SU-DHL-6 (cell line): ENCODE measurements around the gene TCP10L.

ENCODE experiments used
- H2AFZ ChIP-seq: fragments of 200-600 bp; sonication (generic); 2 replicates; pipeline ENCODE4 v1.6.1; 2014; ENCODE audit warnings: low read depth, mild to moderate bottlenecking, moderate library complexity, mixed read lengths, antibody characterized with exemption, low read length; ENCODE audit not compliant: severe bottlenecking
- H3F3A ChIP-seq: fragments of 200-600 bp; shearing (Covaris generic); 2 replicates; pipeline ENCODE4 v1.6.0; 2016; ENCODE audit warnings: antibody characterized with exemption, mild to moderate bottlenecking; ENCODE audit not compliant: insufficient read depth
- H3K27ac ChIP-seq: fragments of 200-600 bp; sonication (generic); 2 replicates; pipeline ENCODE4 v1.5.1; 2016; ENCODE audit warnings: low read depth, mild to moderate bottlenecking, low read length, moderate library complexity, mixed read lengths
- H3K27me3 ChIP-seq: fragments of 200-600 bp; sonication (generic), shearing (Covaris generic); 2 replicates; pipeline ENCODE4 v1.6.0; 2014; ENCODE audit warnings: mild to moderate bottlenecking, low read length
- H3K36me3 ChIP-seq: fragments of 200-600 bp; sonication (generic); 2 replicates; pipeline ENCODE4 v1.6.1; 2014; ENCODE audit warnings: mild to moderate bottlenecking, low read length, mixed read lengths
- H3K4me2 ChIP-seq: fragments of 300-600, 200-600 bp; shearing (Covaris generic), sonication (generic); 2 replicates; pipeline ENCODE4 v1.6.0; 2014; ENCODE audit warnings: low read length, low read depth, mild to moderate bottlenecking; ENCODE audit not compliant: poor library complexity, severe bottlenecking
- H3K4me3 ChIP-seq: fragments of 200-600 bp; sonication (generic); 2 replicates; pipeline ENCODE4 v1.5.1; 2014; ENCODE audit warnings: antibody characterized with exemption, low read length, mild to moderate bottlenecking, mixed read lengths; ENCODE audit not compliant: insufficient read depth, poor library complexity, severe bottlenecking
- H3K79me2 ChIP-seq: fragments of 200-600 bp; sonication (generic); 2 replicates; pipeline ENCODE4 v1.6.1; 2014; ENCODE audit warnings: mild to moderate bottlenecking, low read length, moderate library complexity; ENCODE audit not compliant: insufficient read depth
- H3K9ac ChIP-seq: fragments of 200-600 bp; sonication (generic); 2 replicates; pipeline ENCODE4 v1.7.0; 2014; ENCODE audit warnings: mild to moderate bottlenecking, low read length
- H3K9me2 ChIP-seq: fragments of 200-600 bp; sonication (generic); replicated peaks from 2 replicates; pipeline ENCODE4 v1.6.1; 2014; ENCODE audit warnings: low read length; ENCODE audit not compliant: insufficient read depth
- H3K9me3 ChIP-seq: fragments of 200-600 bp; sonication (generic); 2 replicates; pipeline ENCODE4 v1.6.1; 2014; ENCODE audit warnings: low read length, mixed read lengths; ENCODE audit not compliant: insufficient read depth
- H4K20me1 ChIP-seq: fragments of 200-600 bp; sonication (generic); 2 replicates; pipeline ENCODE4 v1.6.1; 2014; ENCODE audit warnings: low read depth, mild to moderate bottlenecking, antibody characterized with exemption, low read length, moderate library complexity, mixed read lengths
- CTCF ChIP-seq: fragments of 200-600 bp; sonication (generic); IDR thresholded peaks from one replicate; pipeline ENCODE4 v1.5.1; 2017; ENCODE audit warnings: antibody characterized with exemption, mild to moderate bottlenecking, low read length, moderate library complexity; ENCODE audit not compliant: insufficient read depth, poor library complexity, severe bottlenecking
- EZH2phosphoT487 ChIP-seq: fragments of 200-600 bp; sonication (generic), shearing (Covaris generic); conservative IDR thresholded peaks from 2 replicates; pipeline ENCODE4 v1.6.1; 2018; ENCODE audit warnings: mild to moderate bottlenecking, antibody characterized with exemption, low read length, moderate library complexity, mixed read lengths

TCP10L gene

GRCh38 chr21:32529679-32530078, 55.6 kb downstream of the TCP10L start:
- H3K36me3 ChIP-seq = no peaks in the 10 kb centered on the region
- no peaks in the 10 kb centered on the region for H3K9me2 ChIP-seq
- H3K79me2 ChIP-seq = no peaks in the 10 kb centered on the region
- no peak overlapping the region for H3K4me2 ChIP-seq
- no peaks in the 10 kb centered on the region for H3F3A ChIP-seq
- H3K9ac ChIP-seq = no peak overlapping the region
- no peaks in the 10 kb centered on the region for H3K9me3 ChIP-seq
- no peak overlapping the region for H2AFZ ChIP-seq
- no peaks in the 10 kb centered on the region for H4K20me1 ChIP-seq
- no peak for TF ChIP-seq EZH2phosphoT487
- TF ChIP-seq CTCF = no peak
- H3K4me3 ChIP-seq = no peak overlapping the region
- H3K27me3 ChIP-seq = no peaks in the 10 kb centered on the region
- no peak overlapping the region for H3K27ac ChIP-seq

GRCh38 chr21:32525282-32525681, 60.0 kb downstream of the TCP10L start:
- H3K9ac ChIP-seq = no peak overlapping the region
- H2AFZ ChIP-seq = no peak overlapping the region
- TF ChIP-seq EZH2phosphoT487 (no peak), CTCF (no peak)

GRCh38 chr21:32523988-32524719, 61.2 kb downstream of the TCP10L start:
- Histone ChIP-seq H3K4me2 (no peak overlapping the region), H2AFZ (no peak overlapping the region), H3K27ac (no peak overlapping the region), H3K27me3 (no peaks in the 10 kb centered on the region), H3K79me2 (no peaks in the 10 kb centered on the region), H3K9me2 (no peaks in the 10 kb centered on the region), H3K4me3 (no peak overlapping the region), H3F3A (no peaks in the 10 kb centered on the region), H4K20me1 (no peaks in the 10 kb centered on the region), H3K9me3 (no peaks in the 10 kb centered on the region), H3K9ac (no peak overlapping the region), H3K36me3 (no peaks in the 10 kb centered on the region)
- TF ChIP-seq EZH2phosphoT487 (no peak), CTCF (no peak)

More at GRCh38 chr21:32525282-32525681, 60.0 kb downstream of the TCP10L start:
- no peaks in the 10 kb centered on the region for H4K20me1 ChIP-seq
- H3K9me3 ChIP-seq = no peaks in the 10 kb centered on the region
- no peaks in the 10 kb centered on the region for H3K27me3 ChIP-seq
- H3K27ac ChIP-seq = no peak overlapping the region
- H3K4me3 ChIP-seq = no peak overlapping the region
- H3K9me2 ChIP-seq = no peaks in the 10 kb centered on the region
- H3F3A ChIP-seq = no peaks in the 10 kb centered on the region
- no peaks in the 10 kb centered on the region for H3K79me2 ChIP-seq
- no peaks in the 10 kb centered on the region for H3K36me3 ChIP-seq
- H3K4me2 ChIP-seq = no peak overlapping the region
